ENCODE measurements around the gene FAM107A.

The FAM107A gene

DNA sequence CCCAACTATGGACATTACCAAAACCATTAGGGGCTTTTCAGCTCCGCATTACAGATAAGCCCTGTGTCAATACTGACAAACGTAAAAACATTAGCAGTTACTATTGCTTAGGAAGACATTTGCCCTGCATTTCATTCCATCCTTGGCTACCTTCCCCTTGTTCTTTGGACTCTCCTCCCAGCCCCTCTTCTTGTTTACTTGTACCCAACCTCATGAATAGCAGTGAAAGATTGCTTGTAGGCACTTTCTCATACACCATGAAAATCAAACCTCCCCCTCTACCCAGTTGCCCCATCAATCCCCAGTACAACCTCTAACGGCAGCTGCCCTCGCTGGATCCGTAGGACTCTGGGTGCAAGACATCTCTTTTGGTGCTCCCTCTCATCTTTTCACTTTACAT lies 16.9 kb upstream of the FAM107A start:
- no peak for DNase-seq

DNA sequence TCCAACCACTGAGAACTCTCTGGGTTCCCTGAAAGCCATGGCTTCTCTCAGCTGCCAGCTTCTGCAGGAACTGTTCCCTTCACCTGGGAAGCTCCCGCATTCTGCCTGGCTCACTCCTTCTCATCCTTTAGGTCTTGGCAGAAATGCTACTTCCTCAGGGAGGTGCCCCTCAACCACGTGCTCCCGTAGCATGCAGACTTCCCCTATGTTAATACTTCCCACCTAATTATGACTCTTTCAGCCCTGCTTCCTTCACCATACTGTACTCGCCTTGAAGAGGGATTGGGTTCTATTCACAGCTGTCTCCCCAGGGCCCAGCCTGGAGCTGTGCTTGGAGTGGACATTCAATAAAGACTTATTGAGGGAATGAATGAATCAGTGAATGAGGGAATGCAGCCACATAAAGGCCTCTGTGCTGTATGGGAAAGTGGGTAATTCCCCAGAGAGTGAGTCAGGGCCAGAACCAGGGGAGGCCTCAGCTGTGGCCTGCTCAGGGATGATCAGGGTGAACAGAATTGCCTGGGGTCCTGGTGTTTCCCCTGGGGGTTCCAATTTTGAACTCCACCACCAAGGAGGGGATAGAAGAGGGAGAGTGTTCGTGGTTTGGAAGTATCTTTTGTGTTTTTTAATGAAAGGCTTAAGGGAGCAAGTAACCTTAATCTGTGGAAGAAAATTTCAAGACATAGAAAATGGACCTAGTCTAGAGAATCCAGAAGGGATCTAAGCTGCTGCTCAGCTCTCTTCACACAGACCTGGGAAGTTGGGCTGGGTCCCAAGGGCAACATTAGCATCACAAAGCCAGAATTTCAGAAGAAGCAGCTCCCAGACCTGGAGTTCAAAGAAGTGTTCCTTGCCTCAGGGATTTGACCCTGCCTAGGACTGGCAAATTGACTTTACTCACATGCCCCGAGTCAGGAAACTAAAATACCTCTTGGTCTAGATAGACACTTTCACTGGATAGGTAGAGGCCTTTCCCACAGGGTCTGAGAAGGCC lies 14.6 kb upstream of the FAM107A start:
- DNase-seq, result no peak

- peak; percentile 50 for DNase-seq
Measured at GRCh38 chr3:58588030-58588614, 10.9 kb upstream of the FAM107A start.

DNA sequence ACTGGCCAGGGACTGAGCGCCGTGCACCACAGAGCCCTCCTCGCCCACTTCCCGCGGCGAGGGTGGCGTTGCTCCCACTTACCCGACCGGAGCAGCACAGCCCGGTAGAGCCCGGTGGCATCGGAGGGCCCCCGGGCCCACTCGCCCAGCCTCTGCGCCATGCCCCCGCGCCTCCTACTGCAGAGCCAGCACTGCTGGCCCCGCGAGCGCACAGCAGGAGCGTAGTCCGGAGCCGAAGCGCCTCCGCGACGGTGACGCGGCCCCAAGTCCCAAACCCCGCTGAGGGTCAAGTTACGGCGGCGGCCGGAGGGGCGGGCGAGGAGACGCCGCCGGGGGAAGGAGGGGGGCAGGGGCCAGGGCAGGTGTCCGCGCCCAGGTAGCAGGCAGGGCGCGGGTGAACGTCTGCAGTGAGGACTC lies 9.6 kb upstream of the FAM107A start:
- DNase-seq, result peak; percentile 63

- DNase-seq, result peak; percentile 57
Measured at GRCh38 chr3:58585994-58586393, 8.8 kb upstream of the FAM107A start.

DNA sequence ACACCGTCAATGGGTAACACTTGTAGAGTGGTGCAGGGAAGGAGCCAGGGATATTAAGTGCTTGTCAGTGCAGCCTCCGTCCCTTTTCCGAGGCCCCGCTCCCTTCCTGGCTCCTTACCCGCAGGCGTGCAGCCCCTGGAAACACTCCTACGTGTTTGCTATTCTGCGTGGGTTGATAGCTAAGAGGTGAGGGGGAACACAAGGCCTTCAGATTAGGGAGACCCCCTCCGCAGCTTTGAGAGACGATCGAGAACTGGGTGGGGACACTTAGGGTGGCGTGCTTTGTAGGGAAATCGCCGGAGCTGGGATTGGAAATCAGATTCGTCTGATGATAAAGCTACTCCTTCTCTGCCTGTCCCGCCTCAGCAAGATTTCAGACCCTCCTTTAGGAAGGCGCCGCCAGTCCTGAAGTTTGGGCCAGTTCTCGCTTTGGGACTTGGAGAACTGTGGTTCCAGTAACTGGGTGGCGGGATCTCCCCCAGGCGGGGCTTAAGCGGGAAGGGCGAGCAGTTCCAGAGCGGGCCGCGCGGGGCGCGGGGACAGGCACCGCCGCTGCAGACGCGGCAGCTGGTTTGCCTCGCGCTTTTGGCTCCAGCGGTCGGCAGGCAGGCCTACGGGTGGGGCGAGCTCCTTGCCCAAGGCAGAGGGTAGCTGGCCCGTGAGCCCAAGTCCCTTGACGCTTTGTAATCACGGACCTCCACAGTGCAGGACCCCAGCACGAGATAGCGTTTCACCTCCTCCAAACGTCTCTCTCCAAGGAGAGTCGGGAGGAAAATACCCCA lies 8.0 kb upstream of the FAM107A start:
- DNase-seq, result peak; percentile 79

GRCh38 chr3:58584690-58585004 lies 7.5 kb upstream of the FAM107A start:
- DNase-seq, result no peak

- peak; percentile 66 for DNase-seq
Measured at GRCh38 chr3:58581328-58582091, 4.3 kb upstream of the FAM107A start.

DNA sequence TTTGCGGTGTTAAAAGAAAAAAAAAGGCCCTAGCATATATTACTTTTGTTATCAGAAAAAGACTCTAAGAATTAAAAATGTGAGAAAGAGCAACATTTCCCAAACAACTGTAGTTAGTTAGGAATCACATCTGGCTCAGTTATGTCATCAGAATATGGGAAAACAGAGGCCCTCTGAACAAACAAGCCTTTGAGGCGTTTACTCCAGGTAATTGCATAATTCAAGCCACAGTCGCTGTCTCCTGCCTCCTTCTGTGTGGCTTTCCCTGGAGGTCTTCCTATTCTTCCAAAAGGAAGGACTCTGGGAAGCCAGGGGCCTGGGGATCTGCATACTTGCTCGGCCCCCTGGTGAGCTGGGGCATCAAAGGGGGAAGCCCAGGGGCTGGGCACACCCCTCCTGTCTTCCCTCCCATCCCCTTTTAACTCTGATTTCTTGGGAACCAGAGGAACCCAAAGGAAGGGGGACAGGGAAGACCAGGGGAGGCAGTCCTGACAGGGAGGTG lies 3.7 kb upstream of the FAM107A start:
- DNase-seq, result no peak

- DNase-seq, result no peak
Measured at GRCh38 chr3:58578873-58579272, 1.7 kb upstream of the FAM107A start.

GRCh38 chr3:58576716-58577115 lies 475 bp downstream of the FAM107A start:
- DNase-seq, result no peak

DNA sequence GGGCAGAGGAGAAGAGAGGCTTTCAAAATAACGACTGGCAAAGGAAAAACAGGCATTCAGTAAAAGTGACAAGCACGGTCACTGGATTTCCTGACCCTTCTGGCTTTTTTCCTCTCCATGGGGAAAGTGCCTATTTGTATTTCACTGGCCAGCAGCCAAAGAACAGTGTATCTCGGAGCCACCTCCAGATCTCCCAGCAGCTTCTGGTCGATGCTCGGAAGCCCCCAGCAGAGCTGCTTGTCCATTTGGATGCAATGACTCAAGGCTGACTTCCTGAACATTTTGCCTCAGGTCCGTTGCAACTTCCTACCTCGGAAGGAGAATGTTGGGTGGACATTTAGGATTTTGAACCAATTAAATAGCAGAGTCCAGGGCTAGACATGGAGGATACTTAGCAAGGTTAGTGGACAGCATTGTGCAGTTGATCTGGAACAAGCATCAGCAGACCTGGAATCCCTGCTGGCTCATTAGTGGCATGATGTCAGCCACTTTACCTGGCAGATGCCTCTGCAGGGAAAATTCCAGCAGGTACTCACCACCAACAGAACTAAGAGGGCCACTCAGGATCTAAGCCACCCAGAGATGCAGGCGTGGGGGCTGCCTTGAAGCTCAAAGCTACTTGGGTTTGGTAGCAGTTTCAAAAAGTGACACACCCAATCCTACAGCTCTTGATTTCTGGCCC lies 1.1 kb downstream of the FAM107A start:
- DNase-seq, result no peak

- DNase-seq, result no peak
Measured at GRCh38 chr3:58574682-58575081, 2.5 kb downstream of the FAM107A start.

GRCh38 chr3:58574106-58574505 lies 3.1 kb downstream of the FAM107A start:
- no peak for DNase-seq

GRCh38 chr3:58573640-58574039 lies 3.6 kb downstream of the FAM107A start:
- no peak for DNase-seq

DNA sequence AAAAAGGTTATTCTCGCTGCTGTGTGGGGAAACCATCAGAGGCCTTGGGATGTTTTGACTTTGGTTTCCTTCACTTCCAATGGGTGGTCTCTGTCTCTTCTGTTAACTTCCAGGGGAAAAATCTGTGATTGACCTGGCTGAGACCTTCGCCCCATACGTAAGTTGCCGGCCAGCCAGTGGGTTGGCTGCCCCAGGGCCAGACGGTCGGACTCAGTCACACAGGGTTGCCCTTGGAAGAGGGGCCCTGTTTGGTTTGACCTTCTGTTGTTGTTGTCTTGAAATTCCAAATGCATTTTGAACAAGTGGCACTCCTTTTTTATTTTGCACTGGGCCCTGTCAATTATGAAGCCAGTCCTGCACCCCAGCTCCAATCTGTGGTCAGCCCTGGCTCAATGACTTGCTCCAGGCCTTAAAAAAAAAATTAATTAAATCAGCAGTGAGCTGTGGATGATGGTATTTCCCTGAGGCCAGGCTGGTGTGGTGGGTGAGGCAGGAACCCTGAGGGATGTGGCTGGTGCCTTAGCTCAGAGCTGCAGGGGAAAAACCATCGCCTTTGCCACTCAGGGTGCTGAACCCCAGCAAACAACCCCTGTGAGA lies 4.5 kb downstream of the FAM107A start:
- DNase-seq, result no peak

DNA sequence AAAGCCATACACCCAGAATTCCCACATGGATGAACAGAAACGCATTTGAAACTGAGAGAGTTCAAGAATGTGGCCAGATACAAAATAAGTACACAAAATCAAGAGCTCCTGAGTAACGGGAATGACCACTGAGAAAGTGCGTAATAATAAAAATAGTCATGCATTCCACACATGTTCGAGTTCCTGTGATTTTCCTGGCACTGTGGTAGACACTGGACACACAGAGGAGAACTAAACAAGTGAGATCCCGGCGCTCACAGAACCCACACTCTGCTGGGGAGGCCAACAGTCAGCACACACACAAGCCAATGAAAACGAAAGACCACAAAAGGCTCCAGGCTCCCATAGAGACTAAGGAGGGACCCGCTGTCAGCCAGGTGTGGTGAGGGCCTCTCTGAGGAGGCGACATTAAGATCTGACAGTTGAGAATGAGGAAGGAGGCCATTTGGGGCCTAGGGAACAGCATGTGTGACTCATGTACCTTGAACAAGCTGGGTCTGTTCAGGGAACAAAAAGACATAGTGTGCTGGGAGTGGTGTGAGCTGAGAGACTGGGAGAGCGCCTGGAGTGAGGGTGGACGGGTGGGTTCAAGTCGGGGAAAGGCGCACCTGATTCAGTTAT lies 5.1 kb downstream of the FAM107A start:
- DNase-seq, result no peak

- DNase-seq, result no peak
Measured at GRCh38 chr3:58570851-58571250, 6.3 kb downstream of the FAM107A start.

- DNase-seq, result no peak
Measured at GRCh38 chr3:58569287-58570001, 7.7 kb downstream of the FAM107A start.

All from right kidney (tissue), 1 donor.